HG02588 (cell line): ENCODE measurements around the gene MIEN1.
"Not testable (repeated sequence)": the region's sequence is repeated elsewhere in the genome, so short reads cannot be mapped to it uniquely, and the experiment has no call there.

Experiments
- ATAC-seq: cut with Tn5 transposase; IDR thresholded peaks from one replicate; pipeline ENCODE4 v1.9.1; 2021; ENCODE audit warnings: mild to moderate bottlenecking, moderate library complexity; ENCODE audit not compliant: unreplicated experiment

Gene MIEN1

DNA sequence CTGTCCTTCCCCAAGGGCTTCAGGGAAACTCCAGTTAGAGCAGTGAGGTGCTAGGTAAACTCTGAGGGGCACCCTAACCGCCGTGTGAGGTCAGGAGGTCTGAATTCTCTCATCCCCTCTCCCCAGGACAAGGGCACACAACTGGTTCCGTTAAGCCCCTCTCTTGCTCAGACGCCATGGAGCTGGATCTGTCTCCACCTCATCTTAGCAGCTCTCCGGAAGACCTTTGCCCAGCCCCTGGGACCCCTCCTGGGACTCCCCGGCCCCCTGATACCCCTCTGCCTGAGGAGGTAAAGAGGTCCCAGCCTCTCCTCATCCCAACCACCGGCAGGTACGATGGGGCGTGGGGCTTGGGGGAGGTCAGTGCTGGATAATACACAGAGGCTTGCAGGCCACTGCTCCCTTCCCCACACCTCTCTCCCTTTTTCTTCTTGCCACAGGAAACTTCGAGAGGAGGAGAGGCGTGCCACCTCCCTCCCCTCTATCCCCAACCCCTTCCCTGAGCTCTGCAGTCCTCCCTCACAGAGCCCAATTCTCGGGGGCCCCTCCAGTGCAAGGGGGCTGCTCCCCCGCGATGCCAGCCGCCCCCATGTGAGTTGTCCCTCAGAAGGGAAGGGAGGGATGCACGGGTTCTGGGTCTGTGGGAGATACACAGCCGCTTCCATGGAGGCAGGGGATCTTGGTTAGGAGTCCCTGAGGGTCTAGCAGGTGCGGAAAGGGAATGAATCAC lies 12.0 kb upstream of the MIEN1 start:
- ATAC-seq, result no peak

DNA sequence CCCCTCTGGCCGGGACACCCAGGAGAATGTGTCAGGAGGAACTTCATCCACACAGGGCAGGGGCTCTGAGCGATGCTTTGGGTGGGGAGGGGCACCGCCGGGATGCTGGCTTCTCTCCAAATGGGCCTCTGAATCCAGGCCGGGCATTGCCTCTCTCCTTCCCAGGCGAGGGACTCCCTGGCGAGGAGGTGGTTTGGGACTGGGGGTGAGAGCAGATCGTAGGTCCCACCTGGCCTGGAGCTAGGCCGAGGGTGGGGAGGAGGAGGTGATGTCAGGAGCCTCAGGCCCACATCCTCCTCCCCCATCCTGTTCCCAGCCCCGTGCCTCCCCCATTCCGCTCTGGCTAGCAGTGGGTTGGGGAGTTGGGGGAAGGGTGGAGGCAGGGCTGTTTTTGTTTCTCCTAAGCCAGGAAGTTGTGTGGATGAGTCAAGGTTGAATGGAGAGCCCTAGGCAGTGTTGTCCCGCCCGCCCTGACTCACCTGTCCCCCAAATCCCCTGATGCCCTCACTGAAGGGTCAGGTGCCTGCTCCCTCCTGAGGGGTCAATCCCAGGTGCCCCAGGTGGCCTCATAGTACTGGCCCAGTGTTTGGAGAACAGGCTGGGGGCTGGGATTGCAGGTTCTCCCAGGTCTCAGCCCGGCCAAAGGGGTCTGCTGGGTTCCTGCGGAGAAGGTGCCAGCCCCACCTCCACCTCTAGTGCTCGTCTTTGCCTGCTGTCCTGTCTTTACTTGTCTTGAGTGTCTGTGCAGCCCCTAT lies 10.2 kb upstream of the MIEN1 start:
- no peak for ATAC-seq

DNA sequence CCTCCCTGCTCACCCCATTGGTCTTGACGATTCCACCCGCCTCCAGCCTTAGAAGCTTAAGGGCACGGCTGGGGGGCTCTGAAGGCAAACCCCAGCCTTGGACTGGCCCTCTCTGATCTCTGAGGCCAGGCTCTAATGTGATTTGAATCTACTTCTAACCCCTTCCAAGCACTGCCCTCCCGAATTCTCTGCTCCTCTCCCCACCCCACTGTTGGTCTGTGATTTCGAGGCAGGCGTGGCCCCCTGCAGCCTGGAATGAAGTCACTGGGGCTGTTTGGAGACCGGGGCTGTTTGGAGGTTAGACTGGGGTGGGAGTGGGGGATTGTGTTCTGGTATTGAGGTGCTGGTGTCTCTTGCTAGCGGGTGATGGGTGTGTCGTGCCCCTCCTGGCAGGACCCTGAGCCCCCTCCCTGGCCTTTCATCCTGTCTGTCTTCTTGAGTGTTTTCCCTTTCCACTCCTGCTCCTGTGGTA lies 9.6 kb upstream of the MIEN1 start:
- ATAC-seq, result no peak

DNA sequence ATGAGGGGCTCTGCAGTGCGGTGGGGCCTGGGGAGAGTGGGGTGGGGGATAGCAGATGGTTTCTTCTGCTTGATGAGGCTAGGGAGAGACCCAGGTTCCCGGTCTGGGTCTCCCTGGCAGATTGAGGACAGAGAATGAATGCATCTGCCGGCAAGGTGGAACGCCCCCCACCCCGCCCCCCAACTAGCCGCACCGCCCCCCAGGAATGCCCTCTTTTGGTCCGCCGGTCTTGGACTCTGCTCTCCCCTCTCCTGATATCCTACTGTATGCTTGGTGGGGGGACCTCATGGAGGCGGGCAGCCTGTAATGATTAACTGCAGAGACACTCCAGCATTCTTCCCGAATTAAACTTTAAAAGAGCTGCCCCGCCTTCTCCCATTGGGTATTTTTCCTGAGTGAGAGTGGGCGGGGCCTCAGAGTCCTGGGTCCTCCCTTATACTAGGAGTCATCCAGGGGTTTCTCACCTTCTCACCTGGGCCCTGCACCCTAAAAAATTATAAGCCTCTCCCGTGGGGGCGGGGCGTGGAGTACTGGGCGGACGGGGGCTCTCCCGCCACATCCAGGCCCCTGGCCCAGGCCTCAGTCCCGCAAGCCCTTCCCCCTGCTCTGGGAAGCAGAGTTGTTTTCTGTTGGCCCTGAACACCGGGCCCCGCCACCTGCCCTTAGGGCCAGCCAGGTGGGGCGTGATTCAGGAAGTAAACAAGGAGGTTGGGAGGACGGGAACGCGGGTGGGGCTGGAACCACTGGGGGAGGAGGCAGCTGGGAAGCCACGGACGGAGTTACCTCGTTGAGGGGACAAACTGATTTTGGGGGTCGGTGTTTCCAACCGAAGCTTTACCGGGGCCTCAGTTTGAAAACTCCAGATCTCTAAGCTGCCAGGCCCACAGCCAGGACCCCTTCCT lies 8.9 kb upstream of the MIEN1 start:
- no peak for ATAC-seq

DNA sequence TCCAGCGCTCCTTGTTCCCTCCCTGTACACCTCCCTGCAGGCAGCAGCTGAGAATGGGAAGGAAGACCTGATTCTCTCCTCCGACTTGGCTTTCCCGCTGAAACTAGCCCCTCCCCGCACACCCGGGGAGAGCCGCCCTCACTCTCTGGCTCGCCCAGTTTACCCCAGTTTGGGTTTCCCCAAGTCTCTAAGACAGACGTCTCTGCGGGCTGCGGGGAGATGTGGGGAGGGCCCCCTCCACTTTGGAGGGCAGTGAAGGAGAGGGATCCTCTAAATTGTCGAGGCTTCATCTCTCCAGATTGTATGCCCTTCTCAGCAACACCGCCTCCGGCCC lies 8.2 kb upstream of the MIEN1 start:
- ATAC-seq, result no peak

DNA sequence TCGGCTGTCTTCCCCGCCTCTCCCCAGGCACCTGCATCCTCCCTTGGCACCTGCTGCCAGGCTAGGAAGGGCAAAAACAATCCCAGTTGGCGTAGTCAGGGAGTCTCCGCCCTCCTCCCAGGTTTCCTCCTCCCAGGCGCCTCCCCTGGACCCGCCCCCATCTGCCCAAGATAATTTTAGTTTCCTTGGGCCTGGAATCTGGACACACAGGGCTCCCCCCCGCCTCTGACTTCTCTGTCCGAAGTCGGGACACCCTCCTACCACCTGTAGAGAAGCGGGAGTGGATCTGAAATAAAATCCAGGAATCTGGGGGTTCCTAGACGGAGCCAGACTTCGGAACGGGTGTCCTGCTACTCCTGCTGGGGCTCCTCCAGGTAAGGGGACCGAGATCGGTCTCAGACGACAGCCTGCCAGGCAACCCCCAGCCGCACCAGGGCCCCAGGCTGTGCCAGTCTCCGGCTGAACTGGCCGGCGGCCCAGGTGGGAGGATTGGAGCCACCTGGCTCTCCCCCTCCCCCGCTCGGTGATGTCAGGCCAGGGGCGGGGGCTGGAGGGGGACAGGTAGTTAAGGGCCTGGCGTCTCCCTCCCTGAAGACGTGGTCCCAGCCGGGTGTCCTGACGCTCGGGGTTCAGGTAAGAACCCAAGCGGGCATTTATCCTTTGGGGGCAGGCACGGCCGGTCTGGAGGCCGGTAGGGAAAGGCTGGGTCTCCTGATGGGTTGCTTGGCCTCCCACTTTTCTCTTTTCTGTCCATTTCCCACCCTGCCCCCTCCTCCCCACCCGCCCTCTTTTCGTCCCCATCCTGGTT lies 7.6 kb upstream of the MIEN1 start, which contains the start of gene GRB7:
Gene GRB7 (plus strand): TSS at position 179 of the 808 bp plus-strand sequence. CDS start 4,364 bp downstream, outside the sequence.
- no peak for ATAC-seq

DNA sequence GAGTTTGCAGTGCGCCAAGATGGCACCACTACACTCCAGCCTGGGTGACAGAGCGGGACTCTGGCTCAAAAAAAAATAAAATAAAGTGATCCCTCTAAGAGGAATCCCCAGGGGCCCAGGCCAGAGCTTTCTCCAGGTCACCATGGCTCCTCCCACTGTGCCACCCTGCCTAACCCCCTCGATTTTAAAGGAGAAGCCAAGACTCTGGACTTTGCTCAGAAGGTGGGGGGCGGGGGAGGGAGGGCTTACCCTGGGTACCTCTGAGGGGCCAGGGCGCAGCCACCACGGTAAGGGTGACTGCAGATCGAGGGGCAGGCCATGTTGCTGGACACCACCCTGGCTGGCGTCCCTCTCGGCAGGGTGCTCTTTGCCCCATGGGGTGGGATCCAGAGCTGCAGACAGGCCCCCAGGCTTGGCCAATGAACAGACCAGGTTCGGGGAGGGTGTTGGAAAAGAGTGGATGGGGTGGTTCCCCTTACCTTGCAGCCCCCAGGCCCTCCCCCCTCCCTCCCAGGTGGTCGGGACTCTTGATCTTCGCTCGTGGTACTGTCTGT lies 7.0 kb upstream of the MIEN1 start:
- no peak for ATAC-seq

DNA sequence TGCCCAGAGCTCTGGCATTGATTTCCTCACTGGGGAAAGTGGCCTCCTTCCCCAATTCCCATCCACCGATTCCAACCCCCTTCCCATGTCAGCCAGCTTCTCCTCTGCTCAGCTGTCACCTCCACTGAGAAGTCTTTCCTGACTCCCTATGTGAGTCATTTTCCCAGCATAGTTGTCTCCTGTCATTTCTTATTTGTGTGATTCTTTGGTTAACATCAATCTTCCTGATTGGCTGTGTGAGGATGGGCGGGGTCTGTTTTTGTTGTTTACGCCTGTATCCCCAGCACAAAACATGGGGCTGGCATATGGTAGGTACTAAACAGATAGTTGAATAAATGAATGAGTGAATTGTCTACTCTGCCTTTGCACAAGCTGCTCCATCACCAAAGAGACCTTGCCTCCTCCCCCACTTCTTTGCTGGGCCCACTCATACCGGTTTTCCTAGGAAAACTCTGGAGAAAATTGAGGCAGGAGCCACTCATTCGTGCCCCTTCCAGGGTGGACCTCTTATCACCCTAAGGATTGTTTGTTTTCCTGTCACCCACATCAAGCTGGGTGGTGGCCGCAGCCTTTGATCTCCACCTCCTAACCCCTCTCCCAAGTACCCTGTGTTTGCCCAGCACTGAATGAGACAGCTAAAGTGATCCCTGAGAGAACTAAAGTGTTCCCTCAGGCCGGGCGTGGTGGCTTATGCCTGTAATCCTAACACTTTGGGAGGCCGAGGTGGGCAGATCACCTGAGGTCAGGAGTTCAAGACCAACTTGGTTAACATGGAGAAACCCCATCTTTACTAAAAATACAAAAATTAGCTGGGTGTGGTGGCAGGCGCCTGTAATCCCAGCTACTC lies 6.2 kb upstream of the MIEN1 start:
- no peak for ATAC-seq

DNA sequence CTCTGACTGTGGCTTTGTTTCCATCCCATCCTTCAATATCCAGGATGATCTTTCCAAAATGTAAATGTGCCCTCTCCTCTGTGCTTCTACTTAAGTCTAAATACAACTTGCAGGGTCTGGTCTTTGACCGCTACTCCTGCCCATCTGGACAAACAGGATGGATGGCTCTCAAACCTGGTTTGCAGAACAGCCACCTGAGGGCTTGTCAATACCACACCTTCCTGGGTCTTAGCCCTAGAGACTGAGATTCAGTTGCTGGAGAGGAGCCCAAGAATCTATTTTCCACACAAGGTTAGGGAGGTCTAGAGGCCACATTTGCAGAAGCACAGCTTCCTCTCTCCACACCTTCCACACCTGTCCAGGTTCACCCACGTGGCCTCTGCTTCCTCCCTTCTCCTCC lies 5.5 kb upstream of the MIEN1 start:
- no peak for ATAC-seq

DNA sequence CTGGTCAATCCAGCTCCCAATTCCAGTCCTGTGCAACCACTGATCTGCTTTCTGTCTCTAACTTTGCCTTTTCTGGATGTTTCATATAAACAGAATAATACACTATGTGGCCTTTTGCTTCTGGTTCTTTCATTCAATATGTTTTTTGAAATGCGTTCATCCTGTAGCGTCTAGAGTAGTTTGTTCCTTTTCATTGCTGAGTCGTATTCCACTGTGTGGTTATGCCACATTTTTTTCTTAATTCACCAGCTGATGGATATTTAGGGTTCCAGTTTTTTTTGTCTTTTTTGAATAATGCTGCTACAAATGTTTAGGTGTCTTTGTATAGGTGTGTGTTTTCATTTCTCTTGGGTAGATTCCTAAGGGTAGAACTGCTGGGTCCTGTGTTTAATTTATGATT lies 2.3 kb upstream of the MIEN1 start:
- no peak for ATAC-seq

DNA sequence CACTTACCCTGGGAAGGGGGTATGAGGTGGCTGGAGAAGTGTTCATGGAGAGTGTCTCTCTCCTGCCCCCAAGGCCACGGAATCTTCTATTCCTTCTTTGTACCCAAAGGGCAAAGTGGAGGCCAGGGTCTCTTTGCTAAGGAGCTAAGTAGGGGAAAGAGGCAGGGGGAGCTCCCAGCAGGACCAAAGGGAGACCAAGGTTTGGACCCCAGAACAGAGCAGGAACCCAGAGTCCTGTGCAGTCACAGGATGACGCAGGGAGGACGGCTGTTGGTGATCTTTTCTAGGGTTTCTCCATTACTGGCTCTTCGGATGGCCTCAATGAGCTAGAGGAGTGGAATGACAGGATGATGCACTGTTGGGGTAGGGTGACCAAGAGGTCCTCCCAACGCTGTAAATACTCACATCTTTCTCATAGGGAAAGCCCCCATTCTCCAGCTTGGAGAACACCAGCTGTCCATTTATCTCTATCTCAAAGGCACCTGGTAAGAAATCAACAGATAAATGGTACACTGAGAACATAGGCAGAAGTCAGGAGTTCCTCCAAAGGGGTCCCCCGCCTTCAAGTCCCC lies 966 bp downstream of the MIEN1 start:
- ATAC-seq, result no peak

DNA sequence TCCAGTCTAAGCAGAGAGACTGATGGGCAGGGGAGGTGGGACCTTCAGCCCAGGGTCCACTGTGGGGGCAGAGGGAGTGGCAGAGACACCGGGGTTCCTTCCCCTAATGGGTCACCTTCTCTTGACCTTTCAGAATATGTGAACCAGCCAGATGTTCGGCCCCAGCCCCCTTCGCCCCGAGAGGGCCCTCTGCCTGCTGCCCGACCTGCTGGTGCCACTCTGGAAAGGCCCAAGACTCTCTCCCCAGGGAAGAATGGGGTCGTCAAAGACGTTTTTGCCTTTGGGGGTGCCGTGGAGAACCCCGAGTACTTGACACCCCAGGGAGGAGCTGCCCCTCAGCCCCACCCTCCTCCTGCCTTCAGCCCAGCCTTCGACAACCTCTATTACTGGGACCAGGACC lies 2.8 kb downstream of the MIEN1 start:
- no peak for ATAC-seq

DNA sequence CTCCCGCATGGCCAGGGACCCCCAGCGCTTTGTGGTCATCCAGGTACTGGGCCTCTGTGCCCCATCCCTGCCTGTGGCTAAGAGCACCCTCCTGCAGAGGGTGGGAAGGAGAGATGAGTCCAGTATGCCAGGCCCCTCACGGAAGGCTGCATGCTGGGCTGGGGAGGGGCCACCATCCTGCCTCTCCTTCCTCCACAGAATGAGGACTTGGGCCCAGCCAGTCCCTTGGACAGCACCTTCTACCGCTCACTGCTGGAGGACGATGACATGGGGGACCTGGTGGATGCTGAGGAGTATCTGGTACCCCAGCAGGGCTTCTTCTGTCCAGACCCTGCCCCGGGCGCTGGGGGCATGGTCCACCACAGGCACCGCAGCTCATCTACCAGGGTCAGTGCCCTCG lies 3.7 kb downstream of the MIEN1 start:
- ATAC-seq, result no peak

DNA sequence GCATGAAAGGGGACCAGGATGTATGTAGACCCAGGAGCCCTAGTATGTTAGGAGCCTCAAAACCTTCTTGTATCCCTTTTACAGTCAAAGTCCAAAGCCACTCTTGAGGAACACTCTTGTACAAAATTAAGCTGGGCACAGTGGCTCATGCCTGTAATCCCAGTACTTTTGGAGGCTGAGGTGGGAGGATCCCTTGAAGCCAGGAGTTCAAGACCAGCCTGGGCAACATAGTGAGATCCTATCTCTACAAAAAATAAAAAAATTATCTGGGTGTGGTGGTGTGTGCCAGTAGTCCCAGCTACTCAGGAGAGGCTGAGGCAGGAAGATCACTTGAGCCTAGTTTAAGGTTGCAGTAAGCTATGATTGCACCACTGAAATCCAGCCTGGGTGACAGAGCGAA lies 4.4 kb downstream of the MIEN1 start:
- not testable (repeated sequence) for ATAC-seq

DNA sequence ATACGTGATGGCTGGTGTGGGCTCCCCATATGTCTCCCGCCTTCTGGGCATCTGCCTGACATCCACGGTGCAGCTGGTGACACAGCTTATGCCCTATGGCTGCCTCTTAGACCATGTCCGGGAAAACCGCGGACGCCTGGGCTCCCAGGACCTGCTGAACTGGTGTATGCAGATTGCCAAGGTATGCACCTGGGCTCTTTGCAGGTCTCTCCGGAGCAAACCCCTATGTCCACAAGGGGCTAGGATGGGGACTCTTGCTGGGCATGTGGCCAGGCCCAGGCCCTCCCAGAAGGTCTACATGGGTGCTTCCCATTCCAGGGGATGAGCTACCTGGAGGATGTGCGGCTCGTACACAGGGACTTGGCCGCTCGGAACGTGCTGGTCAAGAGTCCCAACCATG lies 5.6 kb downstream of the MIEN1 start:
- no peak for ATAC-seq

DNA sequence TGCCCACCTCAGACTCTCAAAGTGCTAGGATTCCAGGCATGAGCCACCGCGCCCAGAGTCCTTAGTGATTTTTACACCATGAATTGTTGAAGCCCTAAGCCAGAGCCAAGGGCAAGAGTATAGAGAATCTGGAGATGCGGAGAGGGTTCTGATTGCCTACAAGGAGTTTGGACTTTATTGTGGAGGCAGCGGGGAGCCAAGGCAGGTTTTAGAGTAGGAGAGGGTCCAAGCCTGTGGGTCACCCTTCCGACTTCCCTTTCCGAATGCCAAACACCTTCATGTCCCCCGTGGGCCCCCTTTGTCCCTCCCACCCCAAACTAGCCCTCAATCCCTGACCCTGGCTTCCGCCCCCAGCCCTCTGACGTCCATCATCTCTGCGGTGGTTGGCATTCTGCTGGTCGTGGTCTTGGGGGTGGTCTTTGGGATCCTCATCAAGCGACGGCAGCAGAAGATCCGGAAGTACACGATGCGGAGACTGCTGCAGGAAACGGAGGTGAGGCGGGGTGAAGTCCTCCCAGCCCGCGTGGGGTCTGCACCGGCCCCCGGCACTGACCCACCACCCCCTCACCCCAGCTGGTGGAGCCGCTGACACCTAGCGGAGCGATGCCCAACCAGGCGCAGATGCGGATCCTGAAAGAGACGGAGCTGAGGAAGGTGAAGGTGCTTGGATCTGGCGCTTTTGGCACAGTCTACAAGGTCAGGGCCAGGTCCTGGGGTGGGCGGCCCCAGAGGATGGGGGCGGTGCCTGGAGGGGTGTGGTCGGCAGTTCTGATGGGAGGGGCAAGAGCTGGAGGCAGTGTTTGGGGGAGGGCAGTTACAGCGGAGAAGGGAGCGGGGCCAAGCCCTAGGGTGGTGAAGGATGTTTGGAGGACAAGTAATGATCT lies 7.1 kb downstream of the MIEN1 start:
- no peak for ATAC-seq

DNA sequence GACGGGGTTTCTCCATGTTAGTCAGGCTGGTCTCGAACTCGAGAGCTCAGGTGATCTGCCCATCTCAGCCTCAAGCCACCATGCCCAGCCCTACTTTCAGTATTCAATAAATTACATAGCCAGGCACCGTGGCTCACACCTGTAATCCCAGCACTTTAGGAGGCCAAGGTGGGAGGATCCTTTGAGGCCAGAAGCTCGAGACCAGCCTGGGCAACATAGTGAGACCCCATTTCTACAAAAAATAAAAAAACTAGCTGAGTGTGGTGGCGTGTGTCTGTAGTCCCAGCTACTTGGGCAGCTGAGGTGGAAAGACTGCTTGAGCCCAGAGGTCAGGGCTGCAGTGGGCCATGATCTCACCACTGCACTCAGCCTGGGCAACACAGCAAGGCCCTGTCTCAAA lies 8.2 kb downstream of the MIEN1 start:
- ATAC-seq, result no peak
